Tibial nerve (tissue), 4 donors: ENCODE measurements around the gene LILRA5. TPM values are rescaled to one million over a fixed set of nuclear protein-coding genes. Genes with fewer than 3 reads are reported as not detected.

Experiments
- DNase-seq, 2 donors: peaks; one replicate each; pipeline ENCODE4 v3.0.0-alpha.2; 2019; ENCODE audit warnings: low spot score in 2 of 2
- H3K27ac ChIP-seq, 4 donors: fragments of 200-600 bp; sonication (generic) in 3 of 4; one replicate each; pipeline ENCODE4 v1.5.1; 2017 to 2019; ENCODE audit warnings: mild to moderate bottlenecking in 1 of 4
- H3K27me3 ChIP-seq, 2 donors: fragments of 200-600 bp; sonication (generic) in 1 of 2; one replicate each; pipeline versions ENCODE4 v1.5.1 to v1.6.0; 2017 to 2019
- H3K36me3 ChIP-seq, 3 donors: fragments of 200-600 bp; sonication (generic); one replicate each; pipeline ENCODE4 v1.5.1; 2018 to 2019
- H3K4me1 ChIP-seq, 4 donors: fragments of 200-600 bp; sonication (generic) in 3 of 4; one replicate each; pipeline ENCODE4 v1.5.1; 2017 to 2019
- H3K4me3 ChIP-seq, 4 donors: fragments of 200-600 bp; sonication (generic) in 3 of 4; one replicate each; pipeline ENCODE4 v1.5.1; 2017 to 2019; ENCODE audit warnings: mild to moderate bottlenecking in 1 of 4, moderate library complexity in 1 of 4
- H3K9me3 ChIP-seq, 4 donors: fragments of 200-600 bp; sonication (generic) in 3 of 4; one replicate each; pipeline ENCODE4 v1.5.1; 2017 to 2019
- EP300 ChIP-seq, 2 donors: sonication (generic); formaldehyde crosslinking; IDR thresholded peaks; one replicate each; pipeline ENCODE4 v1.6.1; 2017; ENCODE audit warnings: antibody characterized with exemption in 2 of 2, mild to moderate bottlenecking in 1 of 2
- POLR2A ChIP-seq, 2 donors: fragments of 450-650 bp; IDR thresholded peaks; one replicate each; pipeline ENCODE4 v1.6.1; 2017; ENCODE audit warnings: antibody characterized with exemption in 2 of 2, mild to moderate bottlenecking in 2 of 2, moderate library complexity in 2 of 2
- WGBS, 2 donors: methylation state at CpG; one replicate each; pipeline ENCODE4 v1.1.5; 2018; 5-methylcytosine and 5-hydroxymethylcytosine counted together
- total RNA-seq, 4 donors: library from RNA; depleted of rRNA; stranded (reverse); fragments of >200 nt; gene quantifications; one replicate each; pipeline ENCODE4 v1.1.0, GENCODE V29; 2016
- TF ChIP-seq, protein P1 (sequence below), 5 experiments: fragments of 200-600 bp in 3 of 5; fragments of 450-650 bp in 2 of 5; sonication (generic) in 3 of 5; IDR thresholded peaks; one replicate each; pipeline ENCODE4 v1.5.1; 2016 to 2019; ENCODE audit warnings: antibody characterized with exemption in 5 of 5, mild to moderate bottlenecking in 3 of 5, moderate library complexity in 2 of 5

The LILRA5 gene
- total RNA-seq, 4 donors from 2014 or later: 0.42 to 3.9 (median 1.4) TPM; not detected in 1

DNA sequence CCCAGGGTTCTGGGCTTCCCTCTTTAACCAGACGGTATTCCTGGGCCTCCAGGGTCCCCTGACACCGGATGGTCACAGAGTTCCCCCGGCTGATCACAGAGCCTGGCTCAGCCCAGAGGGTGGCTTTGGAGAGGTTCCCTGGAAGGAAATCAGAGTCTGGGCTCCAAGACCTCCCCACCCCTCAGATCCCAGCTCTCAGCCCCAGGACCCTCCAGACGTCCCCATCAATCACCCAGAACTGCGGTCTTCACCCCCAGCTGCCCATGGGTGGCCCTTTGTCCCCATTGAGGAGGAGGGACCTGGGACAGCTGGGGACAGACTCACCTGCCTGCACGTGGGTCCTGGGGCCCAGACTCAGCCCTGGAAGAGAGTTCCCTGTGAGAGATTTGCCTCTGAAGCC is 955 bp downstream of the LILRA5 start:
- no peaks in the 10 kb centered on the region for H3K9me3 ChIP-seq
- no peaks in the 10 kb centered on the region for H3K36me3 ChIP-seq
- no peak overlapping the region for H3K4me3 ChIP-seq
- H3K27ac ChIP-seq: no peak overlapping the region
- no peak for DNase-seq
- TF ChIP-seq POLR2A (IDR thresholded peaks at IDR 0.05) (no peak), EP300 (IDR thresholded peaks at IDR 0.05) (no peak)
- TF ChIP-seq, protein P1, sequence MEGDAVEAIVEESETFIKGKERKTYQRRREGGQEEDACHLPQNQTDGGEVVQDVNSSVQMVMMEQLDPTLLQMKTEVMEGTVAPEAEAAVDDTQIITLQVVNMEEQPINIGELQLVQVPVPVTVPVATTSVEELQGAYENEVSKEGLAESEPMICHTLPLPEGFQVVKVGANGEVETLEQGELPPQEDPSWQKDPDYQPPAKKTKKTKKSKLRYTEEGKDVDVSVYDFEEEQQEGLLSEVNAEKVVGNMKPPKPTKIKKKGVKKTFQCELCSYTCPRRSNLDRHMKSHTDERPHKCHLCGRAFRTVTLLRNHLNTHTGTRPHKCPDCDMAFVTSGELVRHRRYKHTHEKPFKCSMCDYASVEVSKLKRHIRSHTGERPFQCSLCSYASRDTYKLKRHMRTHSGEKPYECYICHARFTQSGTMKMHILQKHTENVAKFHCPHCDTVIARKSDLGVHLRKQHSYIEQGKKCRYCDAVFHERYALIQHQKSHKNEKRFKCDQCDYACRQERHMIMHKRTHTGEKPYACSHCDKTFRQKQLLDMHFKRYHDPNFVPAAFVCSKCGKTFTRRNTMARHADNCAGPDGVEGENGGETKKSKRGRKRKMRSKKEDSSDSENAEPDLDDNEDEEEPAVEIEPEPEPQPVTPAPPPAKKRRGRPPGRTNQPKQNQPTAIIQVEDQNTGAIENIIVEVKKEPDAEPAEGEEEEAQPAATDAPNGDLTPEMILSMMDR (IDR thresholded peaks at IDR 0.05): no peak
- H3K4me1 ChIP-seq: no peaks in the 10 kb centered on the region
- 57 to 63% methylated on average over 5 to 6 of the region's 6 CpGs for whole genome bisulfite sequencing, 2 donors
- H3K27me3 ChIP-seq: peaks cover 0 to 8% of the 10 kb centered on the region in 2 donors

DNA sequence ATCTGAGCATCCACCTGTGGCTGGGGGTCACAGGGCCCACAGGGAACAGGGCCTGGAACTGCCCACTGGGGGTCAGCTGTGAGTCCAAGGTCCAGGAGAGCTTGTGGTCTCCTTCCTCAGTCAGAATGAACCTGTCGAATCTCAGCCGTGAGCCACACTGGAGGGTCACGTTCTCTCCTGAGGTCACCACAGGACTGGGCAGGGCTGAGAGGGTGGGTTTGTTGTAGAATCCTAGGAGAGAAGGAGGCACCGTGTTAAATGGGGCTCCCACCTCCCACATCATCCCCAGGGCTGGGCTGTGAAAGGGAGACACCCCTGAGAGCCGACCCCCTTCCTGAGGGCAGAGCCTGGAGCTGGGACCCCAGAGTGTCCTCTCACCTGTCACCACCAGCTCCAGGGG is 1.5 kb downstream of the LILRA5 start:
- no peak overlapping the region for H3K27ac ChIP-seq
- no peaks in the 10 kb centered on the region for H3K36me3 ChIP-seq
- TF ChIP-seq EP300 (IDR thresholded peaks at IDR 0.05) (no peak), POLR2A (IDR thresholded peaks at IDR 0.05) (no peak)
- TF ChIP-seq, protein P1 (IDR thresholded peaks at IDR 0.05): no peak
- no peaks in the 10 kb centered on the region for H3K4me1 ChIP-seq
- DNase-seq: no peak
- H3K9me3 ChIP-seq: no peaks in the 10 kb centered on the region
- no peak overlapping the region for H3K4me3 ChIP-seq
- H3K27me3 ChIP-seq: peaks cover 0 to 4% of the 10 kb centered on the region in 2 donors
- 61 to 76% methylated on average over 2 to 5 of the region's 5 CpGs for WGBS, 2 donors

DNA sequence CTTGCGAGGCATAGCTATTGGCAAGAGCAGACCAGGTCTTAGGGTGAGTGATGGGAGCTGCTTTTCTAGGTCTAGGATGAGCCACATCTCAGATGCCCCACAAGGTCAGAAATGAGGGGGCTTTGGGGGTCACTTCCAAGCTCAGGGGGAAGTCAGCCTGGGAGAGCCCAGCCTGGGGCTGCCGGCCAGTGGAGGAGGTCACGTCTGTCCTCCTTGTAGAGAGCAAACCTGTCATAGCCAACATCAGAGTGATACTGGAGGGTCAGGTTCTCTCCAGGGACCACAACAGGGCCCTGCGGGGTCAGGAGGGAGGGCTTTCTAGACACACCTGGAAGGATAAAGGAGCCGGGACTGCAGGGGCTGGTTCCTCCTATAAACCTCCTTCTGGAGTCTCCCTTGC is 2.4 kb downstream of the LILRA5 start:
- H3K9me3 ChIP-seq: no peaks in the 10 kb centered on the region
- H3K27me3 ChIP-seq: no peaks in the 10 kb centered on the region
- H3K4me1 ChIP-seq: no peaks in the 10 kb centered on the region
- no peak for DNase-seq
- WGBS, 2 donors: 78 to 88% methylated on average over 5 of the region's 5 CpGs
- H3K27ac ChIP-seq: no peak overlapping the region
- H3K4me3 ChIP-seq: no peak overlapping the region
- TF ChIP-seq, protein P1 (IDR thresholded peaks at IDR 0.05): no peak
- TF ChIP-seq POLR2A (IDR thresholded peaks at IDR 0.05): no peak
- TF ChIP-seq EP300 (IDR thresholded peaks at IDR 0.05): no peak
- H3K36me3 ChIP-seq: no peaks in the 10 kb centered on the region

DNA sequence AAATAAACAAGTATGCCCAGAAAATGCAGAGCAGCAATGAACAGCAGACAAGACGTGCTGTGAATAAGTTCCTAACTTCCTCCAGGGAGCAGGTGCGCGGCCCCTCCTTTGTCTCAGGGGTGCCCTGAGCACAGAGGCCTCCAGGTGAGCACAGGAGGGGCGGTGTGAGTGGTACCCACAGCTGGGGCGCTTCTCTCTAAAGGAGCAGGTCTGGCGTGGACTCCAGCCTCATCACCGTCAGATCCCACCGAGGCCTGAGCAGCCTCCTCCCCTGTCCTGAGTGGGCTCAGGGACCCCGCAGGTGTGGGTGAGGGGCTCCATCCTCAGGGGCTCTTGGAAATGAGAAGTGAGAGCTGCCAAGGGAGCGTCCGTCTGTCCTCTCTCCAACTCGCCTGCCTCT is 3.2 kb downstream of the LILRA5 start:
- Histone ChIP-seq H3K27me3 (no peaks in the 10 kb centered on the region), H3K36me3 (no peaks in the 10 kb centered on the region), H3K4me3 (no peak overlapping the region), H3K27ac (no peak overlapping the region), H3K9me3 (no peaks in the 10 kb centered on the region), H3K4me1 (no peaks in the 10 kb centered on the region)
- TF ChIP-seq EP300 (IDR thresholded peaks at IDR 0.05): no peak
- TF ChIP-seq, protein P1 (IDR thresholded peaks at IDR 0.05): no peak
- TF ChIP-seq POLR2A (IDR thresholded peaks at IDR 0.05): no peak
- WGBS, 2 donors: 76 to 81% methylated on average over 12 of the region's 12 CpGs
- DNase-seq: no peak

DNA sequence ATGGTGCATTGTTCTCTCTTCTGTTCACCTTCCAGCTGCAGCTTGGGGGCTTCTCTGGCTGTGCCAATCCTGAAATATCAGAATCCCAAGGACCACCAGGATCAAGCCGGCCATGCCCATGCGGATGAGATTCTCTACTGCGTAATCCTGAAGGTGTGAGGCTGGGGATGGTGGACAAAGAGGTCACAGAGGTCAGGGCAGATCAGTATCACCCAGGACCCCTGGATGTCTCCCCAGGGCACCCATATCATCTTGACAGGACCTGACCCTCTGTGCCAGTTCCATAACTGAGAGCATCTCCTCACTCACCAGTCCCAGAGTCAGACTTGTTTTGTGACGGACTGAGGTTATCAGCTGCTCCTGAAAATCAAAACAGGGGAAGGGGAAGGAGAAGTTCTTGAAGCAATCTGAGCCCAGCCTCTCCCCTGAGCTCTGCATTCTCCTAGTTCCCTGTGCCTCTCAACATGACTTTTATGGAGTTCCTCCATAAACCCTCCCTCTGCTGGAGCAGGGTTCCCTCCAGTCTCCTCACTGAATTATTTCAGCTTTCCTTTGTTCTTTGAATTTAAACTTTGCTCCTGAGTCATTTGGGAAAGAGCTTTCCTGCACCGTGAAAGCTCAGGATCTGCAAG is 5.5 kb downstream of the LILRA5 start:
- H3K4me1 ChIP-seq: no peaks in the 10 kb centered on the region
- no peak overlapping the region for H3K4me3 ChIP-seq
- no peaks in the 10 kb centered on the region for H3K9me3 ChIP-seq
- H3K36me3 ChIP-seq: no peaks in the 10 kb centered on the region
- no peak for DNase-seq
- WGBS, 2 donors: 79 to 82% methylated on average over 4 to 5 of the region's 5 CpGs
- no peaks in the 10 kb centered on the region for H3K27me3 ChIP-seq
- TF ChIP-seq EP300 (IDR thresholded peaks at IDR 0.05) (no peak), POLR2A (IDR thresholded peaks at IDR 0.05) (no peak)
- TF ChIP-seq, protein P1 (IDR thresholded peaks at IDR 0.05): no peak
- no peak overlapping the region for H3K27ac ChIP-seq
